NCI-H2029 (cell line): ENCODE data around the gene PARVA.
A peak's percentile ranks its signal among the peaks of the same experiment; 100 is the strongest.

Experiments
- DNase-seq: peaks from one replicate; lab custom pipeline; 2025; lab: John Stamatoyannopoulos, UW

The PARVA gene

GRCh38 chr11:12403997-12404350 lies 26.6 kb downstream of the PARVA start:
- no peak for DNase-seq

GRCh38 chr11:12404436-12404835 lies 27.1 kb downstream of the PARVA start:
- DNase-seq: no peak

- DNase-seq: no peak
Measured at GRCh38 chr11:12408156-12408770, 30.9 kb downstream of the PARVA start.

GRCh38 chr11:12409621-12410005 lies 32.2 kb downstream of the PARVA start:
- no peak for DNase-seq

GRCh38 chr11:12410006-12410728 lies 32.8 kb downstream of the PARVA start:
- DNase-seq: no peak

DNA sequence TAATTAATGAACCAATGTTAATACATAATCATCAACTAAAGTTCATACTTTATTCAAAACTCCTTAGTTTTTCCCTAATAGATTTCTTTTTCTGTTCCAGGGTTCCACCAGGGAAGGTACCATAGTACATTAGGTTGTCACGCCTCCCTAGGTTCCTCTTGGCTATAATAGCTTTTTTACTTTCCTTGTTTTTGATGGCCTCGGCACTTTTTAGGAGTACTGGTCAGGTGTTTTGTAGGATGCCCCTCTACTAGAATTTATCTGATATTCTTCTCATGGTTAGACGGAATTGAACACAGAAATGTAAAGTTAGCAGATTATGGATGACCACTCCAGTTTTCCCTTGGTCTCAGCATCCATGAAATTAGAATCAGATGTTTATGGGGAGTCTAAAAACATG lies 34.0 kb downstream of the PARVA start:
- no peak for DNase-seq

GRCh38 chr11:12411806-12412727 lies 34.7 kb downstream of the PARVA start:
- peak; percentile 31 for DNase-seq

DNA sequence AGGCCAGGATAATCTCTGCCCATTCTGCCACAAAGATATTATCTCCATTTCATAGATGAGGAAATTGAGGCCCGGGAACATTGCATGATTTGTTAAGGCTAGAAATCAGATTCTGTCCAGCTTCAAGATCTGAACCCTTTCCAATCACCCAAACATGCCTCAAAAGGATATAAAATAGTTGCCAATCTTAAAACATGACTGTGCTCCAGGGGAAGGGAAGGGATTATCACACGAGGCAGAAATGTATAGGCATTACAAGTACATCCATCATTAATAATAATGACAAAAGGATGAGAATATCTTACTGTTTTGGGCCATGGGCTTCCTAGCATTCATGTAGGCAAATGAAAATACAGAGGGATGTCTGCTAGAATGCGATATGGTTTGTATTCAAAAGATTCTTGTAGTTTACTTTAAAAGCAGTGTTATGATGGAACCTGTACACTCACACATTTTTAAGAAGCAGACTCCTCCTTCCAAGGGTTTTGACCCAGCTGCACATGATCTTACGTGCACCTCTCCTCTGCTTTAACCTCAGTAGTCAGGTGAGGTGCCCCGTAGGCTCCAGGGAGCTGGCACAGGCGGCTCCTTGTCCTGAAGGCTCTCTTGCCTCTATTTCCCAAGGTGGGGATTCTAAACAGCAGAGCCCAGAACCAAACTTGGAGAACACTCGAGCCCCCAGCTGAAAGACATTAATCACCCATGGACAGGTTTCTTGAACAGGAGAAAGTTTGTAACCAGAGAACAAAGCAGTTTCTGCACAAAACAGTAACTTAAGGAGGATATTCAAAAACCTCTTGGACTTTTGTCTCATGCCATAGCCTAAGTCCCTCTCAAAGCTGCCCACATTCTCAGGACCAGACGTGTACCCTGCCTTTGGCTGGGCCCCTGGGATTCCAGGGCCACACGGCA lies 36.0 kb downstream of the PARVA start:
- no peak for DNase-seq

DNA sequence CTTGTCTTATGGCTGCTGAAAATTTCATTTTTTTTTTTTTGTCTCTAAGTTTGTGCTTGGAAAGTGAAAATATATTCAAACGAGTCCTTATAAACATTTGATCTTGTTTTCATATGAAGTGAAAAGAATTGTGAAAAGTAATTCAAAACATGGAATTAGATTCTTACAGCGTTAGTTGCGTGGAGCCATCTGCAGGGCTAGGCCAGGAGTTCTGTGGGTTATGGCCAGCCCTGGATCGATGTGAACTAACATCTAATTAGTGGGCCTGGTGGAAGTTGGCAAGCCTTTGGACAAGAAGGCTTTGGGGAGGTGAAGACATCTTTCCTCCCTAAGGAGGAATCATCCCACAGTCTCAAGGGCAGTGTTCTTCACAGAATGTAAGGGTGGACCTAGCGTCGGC lies 37.2 kb downstream of the PARVA start:
- no peak for DNase-seq

DNA sequence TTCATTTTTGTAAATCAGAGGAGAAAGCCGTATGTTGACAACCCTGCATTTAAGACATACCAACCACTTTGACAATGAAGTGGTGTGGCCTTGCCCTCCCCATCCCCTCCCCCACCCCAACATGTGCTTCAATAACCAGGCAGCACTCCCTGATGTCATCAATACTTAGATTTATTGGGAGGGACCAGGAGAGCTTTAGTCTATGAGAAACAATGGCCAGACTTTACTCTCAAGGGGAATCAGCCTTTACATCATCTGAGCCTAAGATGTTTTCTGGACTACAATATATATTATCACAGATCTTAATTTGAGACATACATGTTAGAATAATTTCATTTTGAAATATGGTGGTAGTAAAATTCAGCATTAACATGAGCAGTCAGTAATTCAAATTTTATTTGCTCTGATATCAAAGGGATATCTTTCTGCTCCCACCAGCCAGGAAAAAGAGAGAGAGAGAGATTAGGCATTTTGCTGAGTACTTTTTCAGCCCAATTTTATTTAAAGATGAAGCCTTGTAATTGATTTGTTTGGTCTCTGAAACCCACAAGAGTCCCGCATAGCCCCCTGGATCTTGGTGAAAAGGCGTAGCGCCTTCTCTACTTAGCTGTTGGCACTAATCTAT lies 38.1 kb downstream of the PARVA start:
- no peak for DNase-seq

DNA sequence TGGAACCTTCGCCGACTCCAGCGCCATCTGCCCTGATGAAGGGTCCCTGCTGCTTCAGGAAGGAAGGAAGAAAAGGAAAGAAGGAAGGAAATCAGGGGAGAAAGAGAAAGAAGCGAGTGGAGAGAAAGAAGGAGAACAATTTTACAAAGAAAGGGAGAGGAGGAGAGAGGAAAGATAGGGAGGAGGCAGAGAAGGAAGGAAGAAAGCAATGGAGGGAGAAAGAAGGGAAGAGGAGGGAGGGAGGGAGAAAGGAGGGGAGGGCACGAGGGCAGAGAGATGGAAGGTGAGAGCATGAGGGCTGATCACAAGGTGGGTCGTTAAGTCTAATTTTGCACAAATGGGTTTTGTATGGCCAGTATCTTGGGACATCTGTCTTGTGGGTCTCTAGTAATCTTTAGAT lies 39.2 kb downstream of the PARVA start:
- no peak for DNase-seq

DNA sequence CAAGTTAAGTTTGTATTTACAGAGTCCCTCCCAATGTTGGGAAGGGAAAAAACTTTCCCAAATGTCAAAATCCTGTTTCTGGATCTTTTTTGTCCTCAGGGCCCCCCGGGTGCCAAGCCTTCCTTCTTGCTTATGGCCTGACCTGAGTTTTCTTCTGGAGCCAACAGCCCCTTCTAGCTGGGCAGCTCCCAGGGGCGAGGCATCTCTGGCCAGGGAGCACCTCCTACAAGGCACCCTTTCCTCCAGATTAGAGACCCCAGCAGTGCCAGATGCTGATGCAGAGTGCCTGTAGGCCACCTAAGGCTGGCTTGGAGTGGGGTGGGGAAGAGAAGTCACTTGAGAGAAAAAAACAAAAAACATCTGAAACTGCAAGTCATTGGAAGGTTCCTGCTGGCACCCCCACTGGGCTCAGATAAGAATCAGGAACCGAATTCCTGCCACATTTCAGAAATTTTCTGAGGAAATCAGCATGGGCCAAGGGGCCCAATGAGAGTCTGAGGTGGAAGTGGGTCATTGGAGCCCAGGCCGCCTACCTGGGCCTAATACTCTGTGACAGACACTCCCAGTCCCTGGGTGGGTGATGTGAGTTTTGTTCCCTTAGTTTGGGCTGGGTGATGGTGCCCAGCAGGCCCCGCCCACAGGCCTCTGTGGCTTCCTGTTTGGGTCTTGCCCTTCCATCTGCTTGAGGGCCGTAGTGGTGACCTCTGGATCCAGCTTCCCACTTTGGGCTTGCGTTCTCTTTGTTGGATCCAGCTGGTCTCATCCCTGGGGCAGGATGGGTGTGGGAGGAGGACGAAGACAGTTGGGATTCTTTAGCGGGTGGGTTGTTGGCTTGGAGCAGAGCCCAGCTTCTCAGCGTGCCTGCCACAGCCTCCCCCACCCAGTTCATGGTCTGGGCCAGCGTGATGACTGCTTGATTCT lies 40.6 kb downstream of the PARVA start:
- no peak for DNase-seq

- no peak for DNase-seq
Measured at GRCh38 chr11:12420040-12420439, 42.7 kb downstream of the PARVA start.

GRCh38 chr11:12420706-12421105 lies 43.3 kb downstream of the PARVA start:
- no peak for DNase-seq

DNA sequence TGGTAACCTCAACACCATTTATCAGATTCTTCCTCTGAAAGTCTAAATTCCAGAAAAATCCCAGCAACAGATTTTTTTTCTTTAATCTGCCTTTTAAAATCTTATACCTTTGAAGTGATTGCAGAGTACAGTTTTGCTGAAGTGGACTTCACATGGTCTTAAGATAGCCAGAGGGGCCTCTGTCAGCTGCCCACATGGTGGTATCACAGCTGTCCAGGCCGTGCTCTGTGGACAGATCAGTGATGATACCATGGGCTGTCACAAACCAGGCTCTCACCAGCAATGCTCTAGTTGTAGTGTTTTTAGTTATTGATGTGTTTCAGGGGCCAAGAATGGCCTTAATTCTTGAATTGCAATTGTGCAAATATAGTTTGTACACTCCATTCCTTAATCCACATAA lies 44.0 kb downstream of the PARVA start:
- no peak for DNase-seq

GRCh38 chr11:12426176-12426575 lies 48.8 kb downstream of the PARVA start:
- DNase-seq: no peak

DNA sequence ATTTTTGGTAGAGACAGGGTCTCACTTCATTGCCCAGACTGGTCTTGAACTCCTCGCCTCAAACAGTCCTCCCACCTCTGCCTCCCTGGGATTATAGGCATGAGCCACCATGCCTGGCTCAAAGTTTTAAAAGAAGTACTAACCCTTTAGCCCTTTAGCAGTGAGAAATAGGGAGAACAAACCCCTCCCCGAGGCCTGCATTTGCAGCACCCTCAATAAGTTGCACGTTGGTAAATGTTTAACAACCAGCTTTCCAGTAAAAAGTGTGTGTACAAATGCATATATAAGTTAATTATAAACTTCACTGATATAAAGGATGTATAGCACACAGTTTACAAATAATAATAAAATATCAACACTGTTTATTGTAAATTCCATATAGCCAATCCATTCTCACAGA lies 51.8 kb downstream of the PARVA start:
- no peak for DNase-seq

GRCh38 chr11:12430351-12430750 lies 53.0 kb downstream of the PARVA start:
- no peak for DNase-seq

DNA sequence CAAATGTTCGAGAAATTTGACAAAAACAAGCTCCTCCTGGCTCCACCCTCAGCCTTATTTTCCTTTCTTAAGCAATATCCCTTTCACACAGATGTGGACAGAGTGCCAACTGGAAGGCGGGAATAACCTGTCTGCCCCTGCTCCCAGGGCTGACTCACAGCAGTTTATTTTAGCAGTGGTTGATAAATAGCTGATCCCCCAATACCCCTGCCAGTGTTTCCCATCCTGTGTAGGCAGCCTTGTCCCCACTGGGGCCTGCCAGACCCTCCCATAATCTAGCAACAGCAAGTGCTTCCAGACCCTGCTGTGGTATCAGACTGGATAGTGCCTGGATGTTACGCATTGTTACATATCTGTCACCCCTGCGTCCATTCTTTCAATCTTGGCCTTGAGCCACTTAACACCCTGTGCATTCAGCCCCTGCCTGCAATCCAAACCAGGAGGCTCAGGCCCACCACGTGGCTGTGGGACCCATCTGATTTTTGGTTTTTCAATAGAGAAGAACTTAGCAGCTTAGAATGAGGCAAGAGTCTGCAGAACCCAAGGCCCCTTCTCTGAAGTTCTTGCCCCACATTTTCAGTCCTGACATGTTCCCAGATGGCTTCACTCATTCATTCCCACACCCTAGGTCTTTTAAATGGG lies 53.7 kb downstream of the PARVA start:
- DNase-seq: no peak

- DNase-seq: no peak
Measured at GRCh38 chr11:12432507-12432906, 55.1 kb downstream of the PARVA start.
